B cell (primary cell): ENCODE data around the gene MVB12B. TPM values are rescaled to one million over a fixed set of nuclear protein-coding genes. Genes with fewer than 3 reads are reported as not detected.

Source experiments
- ATAC-seq: fragments of 200-7000 bp; cut with Tn5 transposase; one replicate; pipeline ENCODE4 v1.10.0; 2021; ENCODE audit warnings: low read depth, mild to moderate bottlenecking, moderate number of reproducible peaks, moderate library complexity
- CTCF ChIA-PET: fragments of 350-600 bp; sonication (Branson Sonifier 250); formaldehyde crosslinking; loops from one replicate; lab custom pipeline; 2021; ENCODE audit warnings: antibody characterized with exemption, inconsistent platforms; lab: Charles Lee
- POLR2A ChIA-PET: fragments of 350-600 bp; sonication (Branson Sonifier 250); formaldehyde crosslinking; loops from one replicate; lab custom pipeline; 2021; ENCODE audit warnings: antibody characterized with exemption; lab: Charles Lee
- DNase-seq: peaks from one replicate; pipeline ENCODE4 v3.0.0; 2013
- H2AFZ ChIP-seq: 2 replicates; pipeline ENCODE4 v1.6.1; 2012; ENCODE audit warnings: mild to moderate bottlenecking, low read depth, low read length; ENCODE audit not compliant: insufficient read depth, poor library complexity, severe bottlenecking
- H3K27ac ChIP-seq, 2 donors: 1 replicate in 1 of 2; 2 replicates in 1 of 2; pipeline ENCODE4 v1.5.1; 2012 to 2013; ENCODE audit warnings: low read length in 2 of 2, mild to moderate bottlenecking in 2 of 2, moderate library complexity in 1 of 2
- H3K27me3 ChIP-seq, 4 experiments: fragments of 200-600 bp in 1 of 4; sonication (generic) in 1 of 4; replicated peaks in 1 of 4; 1 replicate in 2 of 4; 2 replicates in 2 of 4; pipeline versions ENCODE4 v1.6.1 to v1.7.0; 2013 to 2016; ENCODE audit warnings: low read length in 3 of 4, mild to moderate bottlenecking in 2 of 4, mixed read lengths in 1 of 4, moderate library complexity in 1 of 4; ENCODE audit not compliant: insufficient read depth in 4 of 4, control insufficient read depth in 3 of 4; ENCODE audit errors: control extremely low read depth in 1 of 4
- H3K36me3 ChIP-seq, 2 experiments: replicated peaks in 1 of 2; 1 replicate in 1 of 2; 2 replicates in 1 of 2; pipeline versions ENCODE4 v1.6.1 to v1.7.1; 2013; ENCODE audit warnings: low read length in 1 of 2; ENCODE audit not compliant: insufficient read depth in 2 of 2, control insufficient read depth in 1 of 2; ENCODE audit errors: control extremely low read depth in 1 of 2, extremely low read depth in 1 of 2
- H3K4me1 ChIP-seq, 2 donors: fragments of 200-600 bp in 1 of 2; sonication (generic) in 1 of 2; 1 replicate in 1 of 2; 2 replicates in 1 of 2; pipeline versions ENCODE4 v1.5.1 to v1.6.1; 2013 to 2017; ENCODE audit warnings: low read length in 2 of 2; ENCODE audit not compliant: control insufficient read depth in 2 of 2, insufficient read depth in 2 of 2
- H3K4me2 ChIP-seq: replicated peaks from 2 replicates; pipeline ENCODE3; 2012; ENCODE audit warnings: mild to moderate bottlenecking, low read depth, low read length; ENCODE audit not compliant: poor library complexity, severe bottlenecking
- H3K4me3 ChIP-seq, 5 experiments: fragments of 200-600 bp in 1 of 5; sonication (generic) in 1 of 5; 1 replicate in 3 of 5; 2 replicates in 2 of 5; pipeline versions ENCODE4 v1.5.1 to v1.7.0; 2011 to 2016; ENCODE audit warnings: low read length in 4 of 5, mild to moderate bottlenecking in 4 of 5, low read depth in 2 of 5, control low read depth in 1 of 5, moderate library complexity in 1 of 5; ENCODE audit not compliant: insufficient read depth in 1 of 5; ENCODE audit errors: control extremely low read depth in 1 of 5, extremely low read depth in 1 of 5
- H3K79me2 ChIP-seq: fragments of 200-600 bp; sonication (generic); one replicate; pipeline ENCODE4 v1.6.0; 2016; ENCODE audit warnings: low read length; ENCODE audit not compliant: control insufficient read depth, insufficient read depth
- H3K9ac ChIP-seq: fragments of 200-600 bp; sonication (generic); 2 replicates; pipeline ENCODE4 v1.6.1; 2017; ENCODE audit warnings: mild to moderate bottlenecking, low read length, moderate library complexity
- H3K9me3 ChIP-seq, 3 donors: one replicate each; pipeline versions ENCODE4 v1.6.1 to v1.7.1; 2013; ENCODE audit warnings: low read length in 2 of 3; ENCODE audit not compliant: control insufficient read depth in 2 of 3, insufficient read depth in 1 of 3; ENCODE audit errors: control extremely low read depth in 1 of 3
- H4K20me1 ChIP-seq: 2 replicates; pipeline ENCODE4 v1.6.0; 2012; ENCODE audit warnings: mild to moderate bottlenecking, low read length; ENCODE audit not compliant: insufficient read depth, control insufficient read depth, poor library complexity, severe bottlenecking
- H3K27ac Mint-ChIP-seq: one replicate; pipeline ENCODE4 v1.8.0; 2021; ENCODE audit warnings: mixed read lengths
- H3K27me3 Mint-ChIP-seq: one replicate; pipeline ENCODE4 v1.8.0; 2021; ENCODE audit warnings: mixed read lengths
- H3K4me1 Mint-ChIP-seq: one replicate; pipeline ENCODE4 v1.8.0; 2021; ENCODE audit warnings: mixed read lengths
- H3K4me3 Mint-ChIP-seq: one replicate; pipeline ENCODE4 v1.8.0; 2021; ENCODE audit warnings: mixed read lengths
- H3K9me3 Mint-ChIP-seq: one replicate; pipeline ENCODE4 v1.8.0; 2022; ENCODE audit warnings: mixed read lengths; ENCODE audit not compliant: insufficient read depth
- CTCF ChIP-seq: fragments of 200-600 bp; IDR thresholded peaks from one replicate; pipeline ENCODE4 v1.8.0; 2022; ENCODE audit warnings: antibody characterized with exemption, mild to moderate bottlenecking
- EZH2 ChIP-seq: IDR thresholded peaks from 2 replicates; pipeline ENCODE4 v1.6.1; 2012; ENCODE audit warnings: borderline replicate concordance, low read depth, mild to moderate bottlenecking, moderate library complexity, low read length; ENCODE audit not compliant: insufficient read depth, poor library complexity, severe bottlenecking
- WGBS: methylation state at CpG from one replicate; pipeline ENCODE4 v1.1.5; 2013; ENCODE audit warnings: missing lambda C conversion rate; ENCODE audit not compliant: insufficient coverage; 5-methylcytosine and 5-hydroxymethylcytosine counted together
- intact Hi-C: fragments of 100-400 bp; cut with micrococcal nuclease; formaldehyde crosslinking; loops from one replicate; pipeline ENCODE4 v1.10.0; 2022
- polyA plus RNA-seq: library from polyadenylated mRNA; depleted of rRNA; stranded (reverse); fragments of >200 nt; gene quantifications from 2 replicates; pipeline ENCODE4 v1.2.3, GENCODE V29; 2012
- total RNA-seq, 2 donors: library from RNA; stranded (reverse); fragments of 120-200 nt in 1 of 2; gene quantifications; 1 replicate in 1 of 2; 2 replicates in 1 of 2; pipeline versions ENCODE4 v1.2.3 to v1.2.4, GENCODE V29; 2013 to 2022

The MVB12B gene
- total and polyA plus RNA-seq, 2 donors (not counting 1 experiment from before 2014, with no cell fraction given) = 1.2 to 9.8 TPM

GRCh38 chr9:126295082-126295477, 31.5 kb upstream of the MVB12B start:
- Histone ChIP-seq H3K4me2 (no peak overlapping the region), H3K4me3 (no peak overlapping the region), H3K79me2 (no peaks in the 10 kb centered on the region), H4K20me1 (no peaks in the 10 kb centered on the region), H3K4me1 (no peaks in the 10 kb centered on the region), H2AFZ (no peak overlapping the region), H3K9me3 (no peaks in the 10 kb centered on the region), H3K36me3 (no peaks in the 10 kb centered on the region), H3K9ac (no peak overlapping the region), H3K27me3 (peaks cover 0 to 4% (median 0%) of the 10 kb centered on the region in 4 experiments), H3K27ac (no peak overlapping the region)
- 67% methylated on average over 4 of the region's 5 CpGs for WGBS
- no peak overlapping the region for H3K27ac Mint-ChIP-seq
- ChIA-PET POLR2A (no interaction called here), CTCF (no interaction called here)
- ATAC-seq (no peak), DNase-seq (no peak)
- intact Hi-C loops = no loop called here
- no peaks in the 10 kb centered on the region for H3K4me1 Mint-ChIP-seq
- H3K4me3 Mint-ChIP-seq = no peak overlapping the region
- H3K9me3 Mint-ChIP-seq = no peaks in the 10 kb centered on the region
- no peak for TF ChIP-seq EZH2
- no peak for TF ChIP-seq CTCF
- peaks cover 34% of the 10 kb centered on the region for H3K27me3 Mint-ChIP-seq

- Mint-ChIP-seq H3K27me3 (peaks cover 34% of the 10 kb centered on the region), H3K4me3 (no peak overlapping the region), H3K9me3 (no peaks in the 10 kb centered on the region), H3K27ac (no peak overlapping the region), H3K4me1 (no peaks in the 10 kb centered on the region)
- Histone ChIP-seq H2AFZ (no peak overlapping the region), H4K20me1 (no peaks in the 10 kb centered on the region), H3K4me3 (no peak overlapping the region), H3K4me1 (no peaks in the 10 kb centered on the region), H3K9me3 (no peaks in the 10 kb centered on the region), H3K9ac (no peak overlapping the region), H3K79me2 (no peaks in the 10 kb centered on the region), H3K4me2 (no peak overlapping the region), H3K27ac (no peak overlapping the region), H3K36me3 (no peaks in the 10 kb centered on the region), H3K27me3 (peaks cover 0 to 4% (median 0%) of the 10 kb centered on the region in 4 experiments)
- no peak for DNase-seq
- intact Hi-C loops = no loop called here
- no peak for TF ChIP-seq EZH2
- TF ChIP-seq CTCF = no peak
- WGBS = 92% methylated on average over 1 of the region's 1 CpG
- ATAC-seq = no peak
- CTCF ChIA-PET = interaction anchor here (1.7 to 2.8 kb wide), 2 partner anchors 103 to 196 kb away, joined by 7 read pairs; no protein-coding TSS in a partner anchor
- POLR2A ChIA-PET = no interaction called here
These were observed 31.1 kb upstream of the MVB12B start for GRCh38 chr9:126295516-126295915.
